ENCODE measurements around the gene CTU2.

- TF ChIP-seq REST (IDR thresholded peaks at IDR 0.05; ENCODE audit: low read depth) (no peak), RAD21 (IDR thresholded peaks at IDR 0.05; ENCODE audit: low read depth) (no peak), EP300 (IDR thresholded peaks at IDR 0.05; ENCODE audit: borderline replicate concordance) (no peak)
- TF ChIP-seq, protein P1, sequence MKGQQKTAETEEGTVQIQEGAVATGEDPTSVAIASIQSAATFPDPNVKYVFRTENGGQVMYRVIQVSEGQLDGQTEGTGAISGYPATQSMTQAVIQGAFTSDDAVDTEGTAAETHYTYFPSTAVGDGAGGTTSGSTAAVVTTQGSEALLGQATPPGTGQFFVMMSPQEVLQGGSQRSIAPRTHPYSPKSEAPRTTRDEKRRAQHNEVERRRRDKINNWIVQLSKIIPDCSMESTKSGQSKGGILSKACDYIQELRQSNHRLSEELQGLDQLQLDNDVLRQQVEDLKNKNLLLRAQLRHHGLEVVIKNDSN (IDR thresholded peaks at IDR 0.05), result no peak
Observed at GRCh38 chr16:88753191-88753590, 46.9 kb downstream of the CTU2 start.

Measured in Ishikawa (cell line).